PC-9 (cell line): ENCODE results near the gene SORCS2. TPM values are rescaled to one million over a fixed set of nuclear protein-coding genes. Genes with fewer than 3 reads are reported as not detected.

ENCODE experiments used
- BruUV-seq: library from RNA; stranded (reverse); fragments of 400-500 nt; replicated peaks from 2 replicates; lab custom pipeline; 2021; lab: Mats Ljungman, UMichigan
- CTCF ChIA-PET: fragments of 300-600 bp; sonication (Branson Sonifier 250); formaldehyde crosslinking; loops from one replicate; lab custom pipeline; 2022; ENCODE audit warnings: antibody characterized with exemption; lab: Charles Lee
- POLR2A ChIA-PET: fragments of 300-600 bp; sonication (Branson Sonifier 250); formaldehyde crosslinking; loops from one replicate; lab custom pipeline; 2022; ENCODE audit warnings: antibody characterized with exemption; ENCODE audit not compliant: unreplicated experiment; lab: Charles Lee
- DNase-seq, 2 experiments: peaks; one replicate each; pipeline versions ENCODE4 v3.0.0 to v3.0.0-alpha.2; 2015 to 2022; ENCODE audit warnings: mixed read lengths in 1 of 2
- H2AFZ ChIP-seq: fragments of 200-600 bp; sonication (generic); 2 replicates; pipeline ENCODE4 v1.8.1; 2017; ENCODE audit warnings: antibody characterized with exemption
- H3F3A ChIP-seq: fragments of 200-600 bp; sonication (generic); 2 replicates; pipeline ENCODE4 v1.8.1; 2017; ENCODE audit warnings: antibody characterized with exemption, mild to moderate bottlenecking, low read depth; ENCODE audit not compliant: insufficient read depth
- H3K27ac ChIP-seq: fragments of 200-600 bp; sonication (generic); 2 replicates; pipeline ENCODE4 v1.6.1; 2016; ENCODE audit warnings: mixed run types
- H3K27me3 ChIP-seq: fragments of 200-600 bp; sonication (generic); 2 replicates; pipeline ENCODE4 v1.6.1; 2016; ENCODE audit warnings: low read depth, mixed run types; ENCODE audit not compliant: insufficient read depth
- H3K36me3 ChIP-seq: fragments of 200-600 bp; sonication (generic); 2 replicates; pipeline ENCODE4 v1.6.1; 2016; ENCODE audit warnings: low read depth, mixed run types
- H3K4me1 ChIP-seq: fragments of 200-600 bp; sonication (generic); replicated peaks from 2 replicates; pipeline ENCODE4 v1.6.1; 2016; ENCODE audit warnings: mixed run types; ENCODE audit not compliant: insufficient read depth
- H3K4me2 ChIP-seq: fragments of 200-600 bp; sonication (generic); 2 replicates; pipeline ENCODE4 v1.6.1; 2017; ENCODE audit warnings: mixed run types
- H3K4me3 ChIP-seq: fragments of 200-600 bp; sonication (generic); 2 replicates; pipeline ENCODE4 v1.6.1; 2016; ENCODE audit warnings: mixed run types
- H3K79me2 ChIP-seq: fragments of 200-600 bp; sonication (generic); 2 replicates; pipeline ENCODE4 v1.6.1; 2017; ENCODE audit warnings: low read depth, mixed run types
- H3K9me2 ChIP-seq: fragments of 200-600 bp; sonication (generic); 2 replicates; pipeline ENCODE4 v1.8.1; 2017; ENCODE audit warnings: mild to moderate bottlenecking; ENCODE audit not compliant: insufficient read depth
- H3K9me3 ChIP-seq: fragments of 200-600 bp; sonication (generic); 2 replicates; pipeline ENCODE4 v1.8.1; 2016; ENCODE audit warnings: low read depth; ENCODE audit not compliant: insufficient read depth
- H4K20me1 ChIP-seq: fragments of 200-600 bp; sonication (generic); 2 replicates; pipeline ENCODE4 v1.8.1; 2017; ENCODE audit not compliant: insufficient read depth
- EZH2 ChIP-seq: fragments of 200-600 bp; sonication (generic); IDR thresholded peaks from 2 replicates; pipeline ENCODE4 v1.8.0; 2017; ENCODE audit warnings: antibody characterized with exemption, low read depth
- intact Hi-C: fragments of 100-400 bp; cut with micrococcal nuclease; formaldehyde crosslinking; loops from one replicate; pipeline ENCODE4 v1.10.0; 2022; ENCODE audit not compliant: unreplicated experiment
- total RNA-seq: library from RNA; stranded (reverse); gene quantifications from 2 replicates; pipeline ENCODE4 v1.2.3, GENCODE V29; 2021
- TF ChIP-seq, protein P1 (sequence below): fragments of 200-600 bp; sonication (generic); conservative IDR thresholded peaks from 2 replicates; pipeline ENCODE4 v1.6.1; 2017; ENCODE audit warnings: mixed run types, antibody characterized with exemption, mild to moderate bottlenecking, moderate library complexity

Gene SORCS2
- total RNA-seq, 1 experiment from 2014 or later, result 25.8 TPM

DNA sequence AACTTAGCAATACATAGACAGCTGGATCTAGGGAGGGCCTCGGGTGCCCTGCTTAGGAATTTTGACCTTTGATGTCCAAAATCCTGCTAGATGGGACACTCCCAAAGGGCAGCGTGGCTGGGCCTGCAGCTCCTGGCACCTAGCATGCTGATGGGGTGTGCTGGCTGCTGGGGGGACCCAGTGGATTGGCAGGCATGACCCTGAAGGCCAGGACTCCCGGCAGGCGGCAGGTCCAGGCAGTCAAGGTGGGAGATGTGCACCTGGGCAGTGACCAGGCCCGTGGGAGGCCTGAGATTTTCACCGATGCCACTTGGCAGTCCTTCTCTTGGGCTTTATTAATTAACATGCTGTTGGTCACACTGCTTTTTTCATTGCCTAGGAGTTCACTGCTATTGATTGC lies 158.1 kb downstream of the SORCS2 start:
- Histone ChIP-seq H3F3A (no peaks in the 10 kb centered on the region), H3K4me2 (no peak overlapping the region), H3K79me2 (no peaks in the 10 kb centered on the region), H3K4me1 (no peaks in the 10 kb centered on the region), H3K27ac (no peak overlapping the region), H3K36me3 (no peaks in the 10 kb centered on the region), H2AFZ (no peak overlapping the region), H3K9me2 (no peaks in the 10 kb centered on the region), H3K9me3 (no peaks in the 10 kb centered on the region), H3K27me3 (no peaks in the 10 kb centered on the region), H3K4me3 (no peak overlapping the region), H4K20me1 (no peaks in the 10 kb centered on the region)
- no peak for TF ChIP-seq EZH2
- no TSS peak for BruUV-seq
- no peak for DNase-seq
- POLR2A ChIA-PET, result no interaction called here
- CTCF ChIA-PET, result no interaction called here
- intact Hi-C loops, result no loop called here

- ChIA-PET CTCF (no interaction called here), POLR2A (no interaction called here)
- no peaks in the 10 kb centered on the region for H3K36me3 ChIP-seq
- BruUV-seq, result no TSS peak
- H3K79me2 ChIP-seq, result no peaks in the 10 kb centered on the region
- intact Hi-C loops, result no loop called here
- no peaks in the 10 kb centered on the region for H3K9me2 ChIP-seq
- H3F3A ChIP-seq, result no peaks in the 10 kb centered on the region
- no peaks in the 10 kb centered on the region for H3K4me1 ChIP-seq
- H3K9me3 ChIP-seq, result no peaks in the 10 kb centered on the region
- H3K27me3 ChIP-seq, result no peaks in the 10 kb centered on the region
- TF ChIP-seq, protein P1, sequence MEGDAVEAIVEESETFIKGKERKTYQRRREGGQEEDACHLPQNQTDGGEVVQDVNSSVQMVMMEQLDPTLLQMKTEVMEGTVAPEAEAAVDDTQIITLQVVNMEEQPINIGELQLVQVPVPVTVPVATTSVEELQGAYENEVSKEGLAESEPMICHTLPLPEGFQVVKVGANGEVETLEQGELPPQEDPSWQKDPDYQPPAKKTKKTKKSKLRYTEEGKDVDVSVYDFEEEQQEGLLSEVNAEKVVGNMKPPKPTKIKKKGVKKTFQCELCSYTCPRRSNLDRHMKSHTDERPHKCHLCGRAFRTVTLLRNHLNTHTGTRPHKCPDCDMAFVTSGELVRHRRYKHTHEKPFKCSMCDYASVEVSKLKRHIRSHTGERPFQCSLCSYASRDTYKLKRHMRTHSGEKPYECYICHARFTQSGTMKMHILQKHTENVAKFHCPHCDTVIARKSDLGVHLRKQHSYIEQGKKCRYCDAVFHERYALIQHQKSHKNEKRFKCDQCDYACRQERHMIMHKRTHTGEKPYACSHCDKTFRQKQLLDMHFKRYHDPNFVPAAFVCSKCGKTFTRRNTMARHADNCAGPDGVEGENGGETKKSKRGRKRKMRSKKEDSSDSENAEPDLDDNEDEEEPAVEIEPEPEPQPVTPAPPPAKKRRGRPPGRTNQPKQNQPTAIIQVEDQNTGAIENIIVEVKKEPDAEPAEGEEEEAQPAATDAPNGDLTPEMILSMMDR, result no peak
- no peak for TF ChIP-seq EZH2
- H4K20me1 ChIP-seq, result no peaks in the 10 kb centered on the region
- H2AFZ ChIP-seq, result no peak overlapping the region
- no peak for DNase-seq
- no peak overlapping the region for H3K27ac ChIP-seq
- no peak overlapping the region for H3K4me2 ChIP-seq
- H3K4me3 ChIP-seq, result no peak overlapping the region
Observed at GRCh38 chr4:7351014-7351413, 158.7 kb downstream of the SORCS2 start.

DNA sequence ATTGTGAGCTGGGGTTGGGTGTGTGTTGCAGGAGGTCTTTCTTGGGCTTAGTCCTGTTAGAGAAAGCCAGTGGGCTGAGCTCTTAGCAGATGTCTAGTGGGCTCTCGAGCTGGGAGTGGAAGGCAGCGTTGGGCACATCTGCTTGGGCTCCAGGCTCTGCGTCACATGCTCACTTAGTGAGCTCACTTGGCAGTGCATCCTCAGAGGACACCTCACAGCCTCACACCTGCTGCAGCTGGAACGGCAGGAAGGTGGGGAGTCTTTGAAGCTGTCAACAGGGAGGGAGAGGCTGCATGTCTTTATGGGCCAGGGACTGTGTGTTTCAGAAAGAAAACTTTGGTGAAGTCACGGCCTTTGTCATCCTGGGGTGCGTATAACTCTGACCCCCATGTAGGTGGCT lies 160.1 kb downstream of the SORCS2 start:
- BruUV-seq, result no TSS peak
- H3K36me3 ChIP-seq, result no peaks in the 10 kb centered on the region
- CTCF ChIA-PET, result interaction anchor here (0.9 kb wide), 1 partner anchor 17 kb away, joined by 3 read pairs; no protein-coding TSS in a partner anchor
- intact Hi-C loops, result no loop called here
- TF ChIP-seq, protein P1, result no peak
- no peak for TF ChIP-seq EZH2
- H3K27me3 ChIP-seq, result no peaks in the 10 kb centered on the region
- H3K9me2 ChIP-seq, result no peaks in the 10 kb centered on the region
- no peak for DNase-seq
- no peak overlapping the region for H3K27ac ChIP-seq
- no peaks in the 10 kb centered on the region for H3K79me2 ChIP-seq
- H4K20me1 ChIP-seq, result no peaks in the 10 kb centered on the region
- no peaks in the 10 kb centered on the region for H3F3A ChIP-seq
- H3K9me3 ChIP-seq, result no peaks in the 10 kb centered on the region
- no peak overlapping the region for H2AFZ ChIP-seq
- H3K4me2 ChIP-seq, result no peak overlapping the region
- no peak overlapping the region for H3K4me3 ChIP-seq
- H3K4me1 ChIP-seq, result no peaks in the 10 kb centered on the region
- POLR2A ChIA-PET, result no interaction called here
